ENCODE data around the gene RASSF10.

DNA sequence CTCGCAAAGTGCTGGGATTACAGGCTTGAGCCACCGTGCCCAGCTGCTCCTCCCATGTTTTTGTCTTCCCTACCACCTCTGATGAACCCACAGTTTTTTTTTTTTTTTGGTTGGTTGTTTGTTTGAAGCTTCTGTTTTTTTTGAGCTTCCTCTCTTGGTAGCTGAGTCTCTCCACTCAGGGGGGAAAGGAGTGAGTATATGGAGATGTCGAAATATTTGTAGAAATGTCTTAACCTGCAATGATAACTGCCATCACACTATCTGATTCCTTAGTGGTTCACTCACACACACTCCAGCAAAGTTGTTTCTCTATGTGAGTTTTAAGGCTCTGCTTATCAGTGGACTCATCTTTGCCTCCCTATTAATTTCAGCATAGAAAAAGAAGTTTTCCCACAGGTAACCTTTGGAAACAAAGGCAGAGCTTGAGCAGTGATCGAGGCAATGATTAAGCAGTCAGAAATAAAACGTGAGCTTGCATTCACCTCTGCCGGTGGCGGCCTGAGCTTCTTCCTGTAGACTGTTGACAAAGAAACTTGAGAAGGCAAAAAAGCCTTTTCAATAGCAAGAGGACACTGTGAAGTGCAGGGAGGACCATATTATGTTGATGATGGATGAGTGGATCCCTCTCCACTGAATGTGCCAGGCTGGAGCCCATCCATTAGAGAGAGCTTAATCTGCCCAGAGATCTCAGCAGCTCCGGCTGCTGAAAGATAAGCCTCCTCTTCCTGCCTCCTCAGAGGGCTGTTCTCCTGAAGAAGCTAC is 29.0 kb upstream of the RASSF10 start:
- TF ChIP-seq CTCF (optimal IDR thresholded peaks at IDR 0.05 in 1 of 3, IDR thresholded peaks at IDR 0.05 in 1 of 3, conservative IDR thresholded peaks at IDR 0.05 in 1 of 3; ENCODE audit: extremely low read depth in 1 of 3, insufficient read depth in 2 of 3, low read length in 3 of 3) (no peak), EZH2 (IDR thresholded peaks at IDR 0.05; ENCODE audit: low read length) (no peak)

Measured in keratinocyte (primary cell).